Lower leg skin (tissue), 3 donors: Measurements from ENCODE around the gene NOX5.

Experiments
- CTCF ChIP-seq, 3 donors: fragments of 450-650 bp; IDR thresholded peaks; one replicate each; pipeline ENCODE4 v1.5.1; 2016; ENCODE audit warnings: antibody characterized with exemption in 3 of 3, mild to moderate bottlenecking in 3 of 3, moderate library complexity in 2 of 3
- POLR2A ChIP-seq, 2 donors: fragments of 450-650 bp; IDR thresholded peaks; one replicate each; pipeline ENCODE4 v1.6.1; 2016 to 2017; ENCODE audit warnings: antibody characterized with exemption in 2 of 2, mild to moderate bottlenecking in 1 of 2, moderate library complexity in 1 of 2

- no peak for TF ChIP-seq CTCF (IDR thresholded peaks at IDR 0.05)
- TF ChIP-seq POLR2A (IDR thresholded peaks at IDR 0.05), result no peak
Observed at GRCh38 chr15:69017978-69018377, 3.5 kb downstream of the NOX5 start.
